Heart right ventricle (tissue), 16 donors: ENCODE measurements around the gene SLC35F1. TPM values are rescaled to one million over a fixed set of nuclear protein-coding genes. Genes with fewer than 3 reads are reported as not detected.
A peak's percentile ranks its signal among the peaks of the same experiment; 100 is the strongest.

Experiments
- ATAC-seq, 8 donors: fragments of 200-7000 bp; cut with Tn5 transposase; one replicate each; pipeline ENCODE4 v1.9.1; 2020; ENCODE audit warnings: mild to moderate bottlenecking in 8 of 8, moderate library complexity in 8 of 8, moderate number of reproducible peaks in 1 of 8
- DNase-seq, 2 donors: peaks; one replicate each; pipeline ENCODE4 v3.0.0-alpha.2; 2020
- H3K27ac ChIP-seq, 10 donors: fragments of 200-600 bp; sonication (generic) in 2 of 10; one replicate each; pipeline versions ENCODE4 v1.5.0 to v1.8.0; 2020 to 2022; ENCODE audit warnings: mild to moderate bottlenecking in 3 of 10
- H3K27me3 ChIP-seq, 7 donors: fragments of 200-600 bp; one replicate each; pipeline ENCODE4 v1.8.0; 2021 to 2022; ENCODE audit warnings: mild to moderate bottlenecking in 2 of 7
- H3K36me3 ChIP-seq, 9 donors: fragments of 200-600 bp; sonication (generic) in 1 of 9; one replicate each; pipeline versions ENCODE4 v1.5.0 to v1.8.0; 2020 to 2022; ENCODE audit warnings: mild to moderate bottlenecking in 2 of 9
- H3K4me1 ChIP-seq, 9 donors: fragments of 200-600 bp; sonication (generic) in 1 of 9; one replicate each; pipeline versions ENCODE4 v1.5.0 to v1.8.0; 2020 to 2022; ENCODE audit warnings: mild to moderate bottlenecking in 4 of 9
- H3K4me3 ChIP-seq, 10 donors: fragments of 200-600 bp; sonication (generic) in 2 of 10; one replicate each; pipeline versions ENCODE4 v1.5.0 to v1.8.0; 2020 to 2022; ENCODE audit warnings: mild to moderate bottlenecking in 7 of 10, moderate library complexity in 2 of 10
- H3K9me3 ChIP-seq, 11 donors: fragments of 200-600 bp in 10 of 11; sonication (generic) in 2 of 11; one replicate each; pipeline versions ENCODE4 v1.5.0 to v1.8.0; 2013 to 2022; ENCODE audit warnings: mild to moderate bottlenecking in 2 of 11, control low read depth in 1 of 11, moderate library complexity in 1 of 11
- WGBS, 2 donors: extraction: QIAGEN DNeasy Blood & Tissue Kit; methylation state at CpG; one replicate each; pipeline ENCODE4 v1.1.7; 2013; ENCODE audit warnings: inconsistent platforms in 1 of 2; 5-methylcytosine and 5-hydroxymethylcytosine counted together
- intact Hi-C, 10 donors: fragments of 100-400 bp; cut with DNase I; formaldehyde crosslinking; loops; one replicate each; pipeline versions ENCODE4 v1.11.1 to v1.14.2; 2022
- polyA plus RNA-seq, 2 donors: library from polyadenylated mRNA; stranded (reverse); fragments of 200-250 nt; gene quantifications; one replicate each; pipeline ENCODE4 v1.2.3, GENCODE V29; 2013
- total RNA-seq, 10 donors: library from RNA; stranded (reverse); fragmentation: NEBNext Ultra II Directional in 3 of 10; extraction: Animal tissue kit (Norgen Biotek cat#: 25700) in 3 of 10; gene quantifications; one replicate each; pipeline versions ENCODE4 v1.2.1 to v1.2.4, GENCODE V29; 2021 to 2023
- TF ChIP-seq, protein P1 (sequence below), 9 donors: fragments of 200-600 bp; sonication (generic) in 2 of 9; IDR thresholded peaks; one replicate each; pipeline versions ENCODE4 v1.5.0 to v1.8.0; 2021 to 2022; ENCODE audit warnings: antibody characterized with exemption in 9 of 9, mild to moderate bottlenecking in 5 of 9, moderate library complexity in 1 of 9
- donor health status: Arrhythmogenic right ventricular cardiomyopathy.
- donor health status: ischemic (EF 13 %, LVEDD 7.1; RV severe dilation, severe dysfunction).
- donor health status: healthy with polysubstance abuse.
- donor health status: DM: no; HTN: yes; CAD: no.
- donor health status: DM: no; HTN: no; CAD: no.
- donor health status: ischemic (EF 25% LVEDD 6.9; RV normal size, moderate dysfunction).
- donor health status: ischemic (EF 25% LVEDD 5.7; RV mildly dilated, moderate dysfunction).
- donor health status: healthy.
- donor health status: DM: yes; HTN: yes; CAD: no.
- donor health status: Ischemic cardiomyopathy.
- donor health status: ischemic (EF 35%, LVEDD 5.7; RV mildly dilated, moderate dysfunction).
- donor health status: nonischemic (EF 11% LVEDD 7.7; RV severe dilation, severe dysfunction).
- donor health status: DM: yes; HTN: yes; CAD: no.
- donor health status: PGD.
- donor health status: ischemic (EF 29% LVEDD 5.4; RV normal size, mild dysfunction).
- donor health status: nonischemic (EF 23%, LVEDD 6.1; RV moderate dilation, normal function).

Gene SLC35F1
- total and polyA plus RNA-seq, 12 donors: 0.75 to 17.7 (median 6.3) TPM

DNA sequence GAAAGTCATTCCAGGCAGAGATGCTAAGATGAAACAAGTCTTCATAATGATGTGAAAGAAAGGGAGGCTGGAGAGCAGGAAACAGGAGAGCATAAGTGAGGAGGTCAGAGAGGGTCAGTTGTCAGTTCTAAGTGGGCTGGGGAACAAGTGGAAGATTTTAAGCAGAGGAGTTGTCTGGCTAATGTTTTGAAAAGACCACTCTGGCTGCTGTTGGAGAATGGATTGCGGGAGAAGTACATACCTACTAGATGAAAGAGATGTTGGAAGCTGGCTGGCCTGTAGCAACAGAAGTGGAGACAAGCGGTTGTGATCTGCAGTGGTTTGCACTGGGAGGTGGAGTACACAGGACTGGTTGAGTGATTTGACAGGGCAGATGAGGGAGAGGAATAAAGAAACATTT lies 10.1 kb downstream of the SLC35F1 start:
- peaks cover 0 to 46% (median 30%) of the 10 kb centered on the region in 7 donors for H3K27me3 ChIP-seq
- TF ChIP-seq, protein P1, sequence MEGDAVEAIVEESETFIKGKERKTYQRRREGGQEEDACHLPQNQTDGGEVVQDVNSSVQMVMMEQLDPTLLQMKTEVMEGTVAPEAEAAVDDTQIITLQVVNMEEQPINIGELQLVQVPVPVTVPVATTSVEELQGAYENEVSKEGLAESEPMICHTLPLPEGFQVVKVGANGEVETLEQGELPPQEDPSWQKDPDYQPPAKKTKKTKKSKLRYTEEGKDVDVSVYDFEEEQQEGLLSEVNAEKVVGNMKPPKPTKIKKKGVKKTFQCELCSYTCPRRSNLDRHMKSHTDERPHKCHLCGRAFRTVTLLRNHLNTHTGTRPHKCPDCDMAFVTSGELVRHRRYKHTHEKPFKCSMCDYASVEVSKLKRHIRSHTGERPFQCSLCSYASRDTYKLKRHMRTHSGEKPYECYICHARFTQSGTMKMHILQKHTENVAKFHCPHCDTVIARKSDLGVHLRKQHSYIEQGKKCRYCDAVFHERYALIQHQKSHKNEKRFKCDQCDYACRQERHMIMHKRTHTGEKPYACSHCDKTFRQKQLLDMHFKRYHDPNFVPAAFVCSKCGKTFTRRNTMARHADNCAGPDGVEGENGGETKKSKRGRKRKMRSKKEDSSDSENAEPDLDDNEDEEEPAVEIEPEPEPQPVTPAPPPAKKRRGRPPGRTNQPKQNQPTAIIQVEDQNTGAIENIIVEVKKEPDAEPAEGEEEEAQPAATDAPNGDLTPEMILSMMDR (IDR thresholded peaks at IDR 0.05): no peak
- no peaks in the 10 kb centered on the region for H3K36me3 ChIP-seq
- DNase-seq: no peak
- 57 to 72% methylated on average over 2 of the region's 2 CpGs for WGBS, 2 donors
- no peak for ATAC-seq
- intact Hi-C loops: no loop called here
- peaks cover 0 to 13% (median 8%) of the 10 kb centered on the region in 9 donors for H3K4me1 ChIP-seq
- no peak overlapping the region for H3K4me3 ChIP-seq
- no peak overlapping the region for H3K27ac ChIP-seq
- no peaks in the 10 kb centered on the region for H3K9me3 ChIP-seq

DNA sequence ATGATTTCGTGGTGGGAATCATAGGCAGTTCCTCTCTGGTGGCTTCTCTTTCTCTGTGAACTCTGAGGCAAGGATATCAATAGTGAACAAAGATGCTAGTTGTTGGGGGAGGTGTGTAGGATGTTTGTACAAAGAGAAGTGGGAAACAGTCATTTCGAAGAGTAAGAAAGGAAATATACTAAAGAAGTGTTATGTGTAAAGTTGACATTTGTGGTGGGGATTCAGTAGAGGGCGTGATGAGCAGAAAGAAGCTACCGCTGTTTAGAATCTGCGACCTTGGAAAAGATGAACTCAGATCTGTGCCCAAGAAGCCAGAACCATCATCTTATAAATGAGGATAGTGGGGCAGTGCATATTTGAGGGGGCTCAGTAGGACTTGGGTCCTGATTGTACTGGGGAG lies 11.4 kb downstream of the SLC35F1 start:
- Histone ChIP-seq H3K27ac (no peak overlapping the region), H3K4me3 (no peak overlapping the region), H3K9me3 (no peaks in the 10 kb centered on the region), H3K4me1 (peaks cover 0 to 13% (median 8%) of the 10 kb centered on the region in 9 donors), H3K36me3 (no peaks in the 10 kb centered on the region), H3K27me3 (peaks cover 0 to 52% (median 29%) of the 10 kb centered on the region in 7 donors)
- DNase-seq (no peak), ATAC-seq (no peak)
- 62 to 70% methylated on average over 5 of the region's 5 CpGs for WGBS, 2 donors
- intact Hi-C loops: no loop called here
- TF ChIP-seq, protein P1 (IDR thresholded peaks at IDR 0.05): no peak

DNA sequence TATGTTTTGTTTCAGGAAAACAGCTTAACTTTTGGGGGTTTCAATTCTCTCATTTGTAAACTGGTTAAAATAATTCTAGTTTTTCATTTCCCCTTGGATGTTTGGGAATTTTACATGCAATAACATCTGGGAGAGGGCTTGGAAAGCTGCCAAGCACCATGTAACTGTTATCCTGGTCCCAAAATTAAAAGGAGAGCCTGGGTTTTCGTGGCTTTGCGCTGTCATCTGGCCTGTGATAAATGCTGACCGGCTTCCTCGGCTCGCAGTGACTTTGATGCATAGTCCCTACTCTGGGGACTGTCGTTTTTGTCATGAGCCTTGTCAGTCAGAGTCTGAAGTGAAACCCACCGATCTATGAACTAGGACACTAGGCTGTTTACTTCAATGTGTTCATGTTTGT lies 12.2 kb downstream of the SLC35F1 start:
- TF ChIP-seq, protein P1 (IDR thresholded peaks at IDR 0.05): no peak
- peak overlapping the region in 4 of 10 donors; percentile 41 to 47 (median 44) for H3K4me3 ChIP-seq
- intact Hi-C loops: no loop called here
- no peak overlapping the region for H3K27ac ChIP-seq
- no peaks in the 10 kb centered on the region for H3K9me3 ChIP-seq
- H3K27me3 ChIP-seq: peaks cover 0 to 52% (median 29%) of the 10 kb centered on the region in 7 donors
- H3K36me3 ChIP-seq: no peaks in the 10 kb centered on the region
- ATAC-seq (no peak), DNase-seq (no peak)
- 19 to 20% methylated on average over 7 of the region's 7 CpGs for WGBS, 2 donors
- H3K4me1 ChIP-seq: peaks cover 0 to 13% (median 8%) of the 10 kb centered on the region in 9 donors

DNA sequence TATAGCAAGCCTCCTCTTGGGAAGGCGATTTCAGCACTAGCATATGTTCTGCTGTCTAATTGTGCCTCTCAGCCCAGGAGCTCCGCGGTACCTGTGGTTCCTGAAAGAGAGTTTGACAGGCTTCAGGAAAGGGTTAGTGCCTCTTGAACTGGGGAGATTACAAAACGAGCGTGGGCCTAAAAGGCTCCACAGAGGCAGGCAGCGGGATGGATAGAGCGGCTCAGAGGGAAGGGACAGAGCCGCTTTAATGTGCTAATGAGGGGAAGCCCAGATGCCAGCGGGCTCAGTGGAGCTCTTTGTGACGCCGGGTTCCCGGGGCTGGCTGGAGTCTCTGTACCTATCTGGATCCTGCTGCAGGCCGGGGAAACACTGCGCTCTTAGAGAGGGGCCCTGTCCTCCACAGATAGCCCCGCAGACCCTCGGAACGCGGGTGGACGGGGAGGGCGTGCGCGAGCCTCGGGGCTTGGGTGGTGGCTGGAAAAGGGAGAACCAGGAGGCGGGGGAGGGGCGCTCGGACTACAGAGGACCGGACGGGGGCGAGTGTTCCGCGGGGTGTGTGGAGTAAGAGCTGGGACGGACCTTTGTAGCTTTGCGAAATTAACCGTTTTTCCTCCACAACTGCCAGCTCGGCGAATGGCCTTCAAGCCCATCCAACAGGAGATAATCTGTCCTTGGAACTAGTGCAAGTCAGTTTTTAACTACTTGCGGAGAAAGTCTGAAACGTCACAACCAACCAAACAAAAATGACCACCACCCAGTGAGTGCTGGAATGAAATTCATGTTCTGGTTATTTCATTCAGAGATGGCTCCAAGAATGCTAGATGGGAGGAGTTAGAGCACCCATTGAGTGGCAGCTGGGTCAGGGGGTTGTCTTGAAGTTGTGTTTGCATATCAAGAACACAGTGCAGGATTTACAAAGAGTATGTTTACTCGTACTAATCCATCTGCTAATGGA lies 13.0 kb downstream of the SLC35F1 start:
- no peaks in the 10 kb centered on the region for H3K9me3 ChIP-seq
- DNase-seq: peak in 1 of 2 donors; percentile 15
- H3K4me1 ChIP-seq: peaks cover 0 to 13% (median 8%) of the 10 kb centered on the region in 9 donors
- intact Hi-C loops: no loop called here
- H3K4me3 ChIP-seq: peak overlapping the region in 9 of 10 donors; percentile 21 to 47 (median 41)
- no peak overlapping the region for H3K27ac ChIP-seq
- no peaks in the 10 kb centered on the region for H3K36me3 ChIP-seq
- peaks cover 0 to 52% (median 29%) of the 10 kb centered on the region in 7 donors for H3K27me3 ChIP-seq
- 2% methylated on average over 39 of the region's 39 CpGs for WGBS, 2 donors
- TF ChIP-seq, protein P1 (IDR thresholded peaks at IDR 0.05): no peak
- ATAC-seq: peak in 7 of 8 donors; percentile 28 to 58 (median 53)
